NCI-H128 (cell line): ENCODE measurements around the gene IRF6.

ENCODE experiments used
- DNase-seq: peaks from one replicate; lab custom pipeline; 2025; ENCODE audit not compliant: unreplicated experiment; lab: John Stamatoyannopoulos, UW

Gene IRF6

GRCh38 chr1:209790286-209791193, 15.4 kb downstream of the IRF6 start:
- no peak for DNase-seq

GRCh38 chr1:209789245-209789644, 16.7 kb downstream of the IRF6 start:
- DNase-seq: no peak

- DNase-seq: no peak
These were observed 18.4 kb downstream of the IRF6 start for GRCh38 chr1:209787551-209787950.

- DNase-seq: no peak
These were observed 19.8 kb downstream of the IRF6 start for GRCh38 chr1:209786146-209786545.

- DNase-seq: no peak
These were observed 20.4 kb downstream of the IRF6 start for GRCh38 chr1:209785592-209785991.

GRCh38 chr1:209784265-209785169, 21.4 kb downstream of the IRF6 start, which contains the start of gene C1orf74:
C1orf74 (minus strand) TSS chr1:209784559; CDS start chr1:209783634, 925 bp downstream.
- peak; percentile 98 for DNase-seq

- no peak for DNase-seq
These were observed 22.6 kb downstream of the IRF6 start for GRCh38 chr1:209783386-209783785.

GRCh38 chr1:209780268-209780667, 25.7 kb downstream of the IRF6 start:
- DNase-seq: no peak

- DNase-seq: no peak
These were observed 27.8 kb downstream of the IRF6 start for GRCh38 chr1:209778102-209778501.

- no peak for DNase-seq
These were observed 28.4 kb downstream of the IRF6 start for GRCh38 chr1:209777587-209777986.

- DNase-seq: no peak
These were observed 30.3 kb downstream of the IRF6 start for GRCh38 chr1:209775678-209776077.

- DNase-seq: no peak
These were observed 31.4 kb downstream of the IRF6 start for GRCh38 chr1:209774592-209774991.

- DNase-seq: no peak
These were observed 33.8 kb downstream of the IRF6 start for GRCh38 chr1:209772126-209772525.

GRCh38 chr1:209770636-209771415, 35.1 kb downstream of the IRF6 start:
- DNase-seq: no peak

GRCh38 chr1:209769971-209770370, 36.0 kb downstream of the IRF6 start:
- no peak for DNase-seq

GRCh38 chr1:209769171-209769904, 36.6 kb downstream of the IRF6 start:
- no peak for DNase-seq

- DNase-seq: no peak
These were observed 37.6 kb downstream of the IRF6 start for GRCh38 chr1:209768354-209768774.

- no peak for DNase-seq
These were observed 38.2 kb downstream of the IRF6 start for GRCh38 chr1:209767706-209768105.

GRCh38 chr1:209767096-209767495, 38.8 kb downstream of the IRF6 start:
- DNase-seq: no peak

GRCh38 chr1:209766051-209766450, 39.9 kb downstream of the IRF6 start:
- DNase-seq: no peak
